NB4 (cell line): Measurements from ENCODE around the gene RNF157.

ENCODE experiments used
- DNase-seq: peaks from one replicate; pipeline ENCODE4 v3.0.0; 2010; ENCODE audit warnings: low read depth
- H3K4me3 ChIP-seq: one replicate; pipeline ENCODE4 v1.5.1; 2011; ENCODE audit warnings: mild to moderate bottlenecking, low read depth, low read length, moderate library complexity
- MYC ChIP-seq: IDR thresholded peaks from 2 replicates; pipeline ENCODE4 v1.6.1; 2011; ENCODE audit warnings: low read depth, low read length
- POLR2A ChIP-seq: IDR thresholded peaks from 2 replicates; pipeline ENCODE4 v1.6.1; 2011; ENCODE audit warnings: mild to moderate bottlenecking; ENCODE audit not compliant: insufficient read length; ENCODE audit errors: extremely low read depth
- TF ChIP-seq, protein P1 (sequence below): IDR thresholded peaks from one replicate; pipeline ENCODE4 v1.5.1; 2012; ENCODE audit warnings: low read depth, low read length
- TF ChIP-seq, protein P2 (sequence below): IDR thresholded peaks from 2 replicates; pipeline ENCODE4 v1.6.1; 2011; ENCODE audit warnings: low read depth, low read length

RNF157 gene

DNA sequence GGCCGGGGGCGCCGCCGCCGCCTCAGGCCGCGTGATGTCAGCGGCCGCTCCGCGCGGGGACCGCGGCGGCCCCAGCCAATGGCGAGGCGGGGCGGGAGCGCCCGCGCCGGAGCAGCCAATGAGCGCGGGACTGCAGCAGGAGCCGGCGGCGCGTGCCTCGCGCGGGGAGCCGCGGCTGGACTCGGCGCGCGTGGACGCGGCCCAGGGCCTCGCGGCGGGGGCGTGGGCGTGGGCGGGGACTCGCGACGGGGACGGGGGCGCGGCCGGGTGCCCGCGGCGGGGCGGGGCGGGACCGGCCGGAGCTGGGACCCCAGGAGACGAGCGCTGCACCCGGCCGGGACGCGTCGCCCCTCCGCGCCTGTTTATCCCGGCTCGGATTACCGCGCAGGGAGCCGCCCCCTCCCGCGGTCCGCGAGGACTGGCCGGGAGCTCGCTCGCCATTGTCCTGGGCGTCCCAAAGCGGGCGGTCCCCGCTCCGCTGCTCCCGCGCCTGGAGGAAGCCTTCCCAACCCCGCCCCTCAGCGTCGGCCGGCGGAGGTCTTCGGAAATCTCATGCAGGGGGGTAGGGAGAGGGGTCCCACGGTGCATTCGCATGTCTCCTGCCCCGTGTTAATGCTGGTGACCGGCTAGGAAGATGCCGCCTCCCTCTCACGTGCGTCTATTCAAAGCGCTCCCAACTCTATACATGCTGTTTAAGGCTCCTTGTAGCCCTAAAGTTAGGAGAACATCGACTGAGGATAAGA lies at the start of gene RNF157:
Gene RNF157 (minus strand): TSS at position 33 of the 743 bp plus-strand sequence. CDS start 253 bp downstream, outside the sequence.
- H3K4me3 ChIP-seq, result peak within 1 kb of the TSS; percentile 40
- DNase-seq, result peak; percentile 40
- TF ChIP-seq MYC, result no peak
- TF ChIP-seq POLR2A, result no peak

DNA sequence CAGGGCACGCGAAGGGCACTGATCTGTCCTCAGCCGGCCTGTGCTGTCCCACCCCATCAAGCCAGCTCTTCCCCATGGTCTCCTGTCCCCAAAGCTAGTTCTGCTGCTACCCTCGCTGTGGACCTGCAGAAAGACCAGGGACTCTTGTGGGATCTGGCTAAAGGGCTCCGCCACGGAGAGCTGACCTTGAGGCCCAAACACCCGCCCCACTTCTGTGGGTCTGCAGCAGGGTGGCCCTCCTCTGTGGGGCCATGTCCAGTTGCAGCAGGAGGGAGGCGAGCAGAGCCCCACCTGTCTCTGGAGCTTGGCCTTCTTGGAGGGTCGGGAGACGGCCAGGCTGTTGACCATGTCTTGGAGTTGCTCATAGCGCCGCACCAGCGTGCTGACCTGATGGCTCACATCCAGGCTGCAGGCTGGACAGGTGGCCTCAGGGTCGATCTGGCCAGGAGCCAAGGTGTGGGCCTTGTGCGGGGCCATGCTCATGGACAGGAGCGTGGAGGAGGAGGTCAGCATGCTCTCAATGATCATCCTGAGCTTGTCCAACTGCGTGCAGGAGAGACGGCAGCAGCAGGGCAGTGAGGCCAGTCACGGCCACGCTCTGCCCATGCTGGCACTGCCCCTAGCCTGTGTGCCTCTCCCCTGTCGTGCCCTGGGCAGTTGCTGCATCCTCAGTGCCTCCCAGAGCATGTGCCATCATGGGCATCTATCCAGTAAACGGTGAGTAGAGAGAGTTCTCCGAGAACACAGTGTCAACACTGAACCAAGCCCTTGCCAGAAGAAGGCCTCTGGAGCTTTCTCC lies 41.5 kb upstream of the RNF157 start:
- H3K4me3 ChIP-seq, result no peak overlapping the region
- TF ChIP-seq MYC (no peak), POLR2A (no peak)
- TF ChIP-seq, protein P1, sequence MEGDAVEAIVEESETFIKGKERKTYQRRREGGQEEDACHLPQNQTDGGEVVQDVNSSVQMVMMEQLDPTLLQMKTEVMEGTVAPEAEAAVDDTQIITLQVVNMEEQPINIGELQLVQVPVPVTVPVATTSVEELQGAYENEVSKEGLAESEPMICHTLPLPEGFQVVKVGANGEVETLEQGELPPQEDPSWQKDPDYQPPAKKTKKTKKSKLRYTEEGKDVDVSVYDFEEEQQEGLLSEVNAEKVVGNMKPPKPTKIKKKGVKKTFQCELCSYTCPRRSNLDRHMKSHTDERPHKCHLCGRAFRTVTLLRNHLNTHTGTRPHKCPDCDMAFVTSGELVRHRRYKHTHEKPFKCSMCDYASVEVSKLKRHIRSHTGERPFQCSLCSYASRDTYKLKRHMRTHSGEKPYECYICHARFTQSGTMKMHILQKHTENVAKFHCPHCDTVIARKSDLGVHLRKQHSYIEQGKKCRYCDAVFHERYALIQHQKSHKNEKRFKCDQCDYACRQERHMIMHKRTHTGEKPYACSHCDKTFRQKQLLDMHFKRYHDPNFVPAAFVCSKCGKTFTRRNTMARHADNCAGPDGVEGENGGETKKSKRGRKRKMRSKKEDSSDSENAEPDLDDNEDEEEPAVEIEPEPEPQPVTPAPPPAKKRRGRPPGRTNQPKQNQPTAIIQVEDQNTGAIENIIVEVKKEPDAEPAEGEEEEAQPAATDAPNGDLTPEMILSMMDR, result no peak
- TF ChIP-seq, protein P2, sequence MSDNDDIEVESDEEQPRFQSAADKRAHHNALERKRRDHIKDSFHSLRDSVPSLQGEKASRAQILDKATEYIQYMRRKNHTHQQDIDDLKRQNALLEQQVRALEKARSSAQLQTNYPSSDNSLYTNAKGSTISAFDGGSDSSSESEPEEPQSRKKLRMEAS, result no peak
- no peak for DNase-seq

DNA sequence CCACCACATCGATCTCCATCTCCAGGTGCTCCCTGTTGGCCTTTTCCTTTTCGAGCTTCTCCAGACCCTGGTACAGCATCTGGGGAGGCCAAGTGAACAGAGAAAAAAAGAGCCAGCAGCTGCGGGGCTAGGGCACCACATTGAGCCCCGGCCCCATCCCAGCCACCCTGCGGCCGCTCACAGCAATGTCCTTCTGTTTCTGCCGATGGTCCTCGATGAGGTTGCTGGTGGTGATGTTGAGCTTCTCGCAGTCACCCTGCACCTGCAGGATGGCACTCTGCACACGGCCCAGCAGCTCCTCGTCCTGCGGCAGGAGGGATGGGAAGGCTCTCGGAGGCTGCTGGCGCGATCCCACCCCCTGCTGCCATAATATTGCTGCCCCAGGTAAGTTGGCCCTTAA lies 40.4 kb upstream of the RNF157 start:
- TF ChIP-seq, protein P1, result no peak
- TF ChIP-seq POLR2A (no peak), MYC (no peak)
- TF ChIP-seq, protein P2, result no peak
- DNase-seq, result no peak
- H3K4me3 ChIP-seq, result no peak overlapping the region

DNA sequence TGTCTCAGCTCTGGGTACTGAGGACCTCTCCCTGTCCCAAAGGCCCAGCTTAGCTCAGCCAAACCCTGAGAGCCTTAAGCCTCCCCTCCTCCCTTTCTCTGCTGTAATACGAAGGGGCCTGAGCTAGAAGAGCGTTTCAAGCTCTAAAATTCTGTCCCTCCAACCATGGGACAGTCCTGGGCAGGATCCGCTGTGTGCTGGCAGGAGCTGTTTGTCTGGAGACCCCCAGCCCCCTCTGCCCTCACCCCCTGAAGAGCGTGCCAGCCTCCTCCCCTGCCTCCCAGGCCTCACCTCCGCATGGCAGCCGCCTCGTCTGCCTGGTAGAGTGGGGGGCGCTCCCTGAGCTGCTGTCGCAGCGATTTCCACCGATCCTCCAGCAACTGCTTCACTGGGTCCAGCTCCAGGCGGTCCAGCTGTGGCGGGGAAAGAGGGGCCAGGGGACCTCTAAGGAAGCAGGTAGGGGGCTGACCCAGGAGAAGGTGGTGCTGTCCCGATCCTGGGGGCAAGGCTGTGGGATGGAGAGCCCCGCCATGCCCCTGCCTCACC lies 39.5 kb upstream of the RNF157 start:
- DNase-seq, result no peak
- TF ChIP-seq POLR2A (no peak), MYC (no peak)
- TF ChIP-seq, protein P1, result no peak
- TF ChIP-seq, protein P2, result no peak

DNA sequence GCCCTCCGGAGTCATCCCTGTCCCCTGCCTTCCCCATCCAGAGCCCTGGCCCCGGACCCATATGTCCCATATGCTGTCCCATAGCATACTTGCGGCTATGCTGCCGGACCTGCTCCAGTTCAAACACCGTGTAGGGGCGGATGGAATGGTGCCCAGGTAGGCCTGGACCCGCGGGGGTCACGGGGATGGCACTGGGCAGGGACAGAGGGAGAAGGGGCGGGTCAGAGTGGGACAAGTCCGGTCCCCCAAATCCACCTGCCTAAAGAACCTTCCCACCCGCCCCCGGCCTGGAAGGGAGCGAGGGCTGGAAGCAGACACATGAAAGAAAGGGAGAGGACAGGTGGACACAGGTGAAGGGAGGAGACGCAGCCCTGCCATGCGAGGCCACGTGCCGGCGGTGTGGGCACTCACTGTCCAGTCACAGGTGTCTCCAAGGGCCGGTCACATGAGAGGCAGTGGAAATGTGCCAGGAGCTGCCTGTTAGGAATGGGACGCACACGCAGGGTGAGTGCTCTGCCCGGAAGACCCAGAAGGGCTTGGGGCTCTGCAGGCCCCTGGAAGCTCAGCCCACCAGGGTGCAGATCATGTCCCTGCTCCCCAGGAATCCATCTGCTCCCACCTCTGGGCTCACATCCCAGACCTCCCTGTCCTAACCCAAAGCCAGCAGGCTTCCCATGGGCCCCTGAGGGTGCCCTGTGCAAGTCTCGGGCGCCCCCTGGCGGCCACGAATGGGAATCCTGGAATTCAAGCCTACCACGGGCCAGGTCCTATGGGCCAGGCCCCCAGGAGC lies 38.9 kb upstream of the RNF157 start:
- TF ChIP-seq, protein P2, result 0 out of 2 replicates have a peak, but pooled peaks have one; percentile 10
- TF ChIP-seq, protein P1, result peak; percentile 87
- TF ChIP-seq MYC (no peak), POLR2A (no peak)
- H3K4me3 ChIP-seq, result no peak overlapping the region
- peak; percentile 76 for DNase-seq

More for the DNA sequence above, 39.5 kb upstream of the RNF157 start:
- H3K4me3 ChIP-seq, result no peak overlapping the region
